GM13976 (cell line): ENCODE results near the gene STK40.
A peak's percentile ranks its signal among the peaks of the same experiment; 100 is the strongest.

Experiments used
- DNase-seq: peaks from one replicate; pipeline ENCODE4 v3.0.0; 2012; ENCODE audit warnings: low spot score
- CTCF ChIP-seq: IDR thresholded peaks from 2 replicates; pipeline ENCODE4 v1.5.1; 2012; ENCODE audit warnings: borderline replicate concordance, mild to moderate bottlenecking; ENCODE audit not compliant: insufficient read depth; ENCODE audit errors: extremely low read depth, missing control alignments, control extremely low read depth
- in situ Hi-C: fragments of 300-500 bp; cut with MboI; formaldehyde crosslinking; loops from one replicate; pipeline ENCODE4 v1.12.0; 2022; ENCODE audit warnings: low sequenced_read_pairs, mixed read lengths, inconsistent platforms; ENCODE audit not compliant: unreplicated experiment

The STK40 gene

GRCh38 chr1:36352910-36353878 lies 32.5 kb downstream of the STK40 start:
- TF ChIP-seq CTCF = no peak
- in situ Hi-C loops = no loop called here
- DNase-seq = no peak

- DNase-seq = no peak
- in situ Hi-C loops = no loop called here
- TF ChIP-seq CTCF = no peak
These were observed 33.4 kb downstream of the STK40 start for GRCh38 chr1:36352125-36352909.

GRCh38 chr1:36351227-36351977 lies 34.3 kb downstream of the STK40 start:
- TF ChIP-seq CTCF = no peak
- DNase-seq = no peak
- in situ Hi-C loops = no loop called here

- TF ChIP-seq CTCF = no peak
- DNase-seq = no peak
- in situ Hi-C loops = no loop called here
These were observed 35.0 kb downstream of the STK40 start for GRCh38 chr1:36350659-36351226.

- in situ Hi-C loops = no loop called here
- no peak for DNase-seq
- no peak for TF ChIP-seq CTCF
These were observed 35.9 kb downstream of the STK40 start for GRCh38 chr1:36349839-36350238.

GRCh38 chr1:36349241-36349671 lies 36.5 kb downstream of the STK40 start:
- no peak for TF ChIP-seq CTCF
- peak; percentile 84 for DNase-seq
- in situ Hi-C loops = no loop called here
